ENCODE data around the gene HPRT1. TPM values are rescaled to one million over a fixed set of nuclear protein-coding genes. Genes with fewer than 3 reads are reported as not detected.

Gene HPRT1
- total RNA-seq, 2 donors from 2014 or later, result 19.0 to 20.0 TPM

- Histone ChIP-seq H3K27me3 (ENCODE audit: control insufficient read depth, insufficient read depth, low read length, poor library complexity, severe bottlenecking) (no peaks in the 10 kb centered on the region), H3K4me3 (ENCODE audit: low read length) (no peak overlapping the region), H3K27ac (ENCODE audit: low read depth, low read length) (no peak overlapping the region), H3K9me3 (ENCODE audit: control insufficient read depth, low read length) (no peaks in the 10 kb centered on the region), H3K36me3 (ENCODE audit: control insufficient read depth, insufficient read depth, low read length) (no peaks in the 10 kb centered on the region), H3K4me1 (ENCODE audit: control insufficient read depth, insufficient read depth, low read length) (no peaks in the 10 kb centered on the region), H3K9ac (ENCODE audit: extremely low read depth, low read length, poor library complexity, severe bottlenecking) (no peak overlapping the region)
- peaks cover 53% of the 10 kb centered on the region for H3K9me3 Mint-ChIP-seq
- no peak overlapping the region for H3K4me3 Mint-ChIP-seq
- no peak overlapping the region for H3K27ac Mint-ChIP-seq
- 70% methylated on average over 1 of the region's 2 CpGs; no CpG with 5 or more reads in 1 of the 2 experiments for WGBS, 2 experiments (ENCODE audit: insufficient coverage in 1 of 2, insufficient read length in 1 of 2)
- DNase-seq, result peak; percentile 63
- H3K4me1 Mint-ChIP-seq, result peaks cover 15% of the 10 kb centered on the region
- no peaks in the 10 kb centered on the region for H3K36me3 Mint-ChIP-seq (ENCODE audit: low read depth)
- TF ChIP-seq CTCF (conservative IDR thresholded peaks at IDR 0.05), result no peak
- H3K27me3 Mint-ChIP-seq (ENCODE audit: insufficient read depth), result peaks cover 34% of the 10 kb centered on the region
These were observed 82.5 kb downstream of the HPRT1 start for GRCh38 chrX:134542485-134542884.

GRCh38 chrX:134543288-134543687, 83.3 kb downstream of the HPRT1 start:
- H3K4me3 Mint-ChIP-seq, result no peak overlapping the region
- no peak overlapping the region for H3K27ac Mint-ChIP-seq
- peaks cover 17% of the 10 kb centered on the region for H3K4me1 Mint-ChIP-seq
- Histone ChIP-seq H3K4me3 (ENCODE audit: low read length) (no peak overlapping the region), H3K9ac (ENCODE audit: extremely low read depth, low read length, poor library complexity, severe bottlenecking) (no peak overlapping the region), H3K27ac (ENCODE audit: low read depth, low read length) (no peak overlapping the region), H3K36me3 (ENCODE audit: control insufficient read depth, insufficient read depth, low read length) (no peaks in the 10 kb centered on the region), H3K27me3 (ENCODE audit: control insufficient read depth, insufficient read depth, low read length, poor library complexity, severe bottlenecking) (no peaks in the 10 kb centered on the region), H3K4me1 (ENCODE audit: control insufficient read depth, insufficient read depth, low read length) (no peaks in the 10 kb centered on the region), H3K9me3 (ENCODE audit: control insufficient read depth, low read length) (no peaks in the 10 kb centered on the region)
- no peaks in the 10 kb centered on the region for H3K36me3 Mint-ChIP-seq (ENCODE audit: low read depth)
- no peak for TF ChIP-seq CTCF (conservative IDR thresholded peaks at IDR 0.05)
- H3K9me3 Mint-ChIP-seq, result peaks cover 50% of the 10 kb centered on the region
- no peak for DNase-seq
- peaks cover 42% of the 10 kb centered on the region for H3K27me3 Mint-ChIP-seq (ENCODE audit: insufficient read depth)
- WGBS, 2 experiments (ENCODE audit: insufficient coverage in 1 of 2, insufficient read length in 1 of 2), result 94 to 100% methylated on average over 1 of the region's 3 CpGs

GRCh38 chrX:134544135-134544512, 84.2 kb downstream of the HPRT1 start:
- Histone ChIP-seq H3K9me3 (ENCODE audit: control insufficient read depth, low read length) (no peaks in the 10 kb centered on the region), H3K9ac (ENCODE audit: extremely low read depth, low read length, poor library complexity, severe bottlenecking) (no peak overlapping the region), H3K27ac (ENCODE audit: low read depth, low read length) (no peak overlapping the region), H3K4me1 (ENCODE audit: control insufficient read depth, insufficient read depth, low read length) (no peaks in the 10 kb centered on the region), H3K4me3 (ENCODE audit: low read length) (peak overlapping the region; percentile 49), H3K27me3 (ENCODE audit: control insufficient read depth, insufficient read depth, low read length, poor library complexity, severe bottlenecking) (no peaks in the 10 kb centered on the region), H3K36me3 (ENCODE audit: control insufficient read depth, insufficient read depth, low read length) (no peaks in the 10 kb centered on the region)
- Mint-ChIP-seq H3K27me3 (ENCODE audit: insufficient read depth) (peaks cover 43% of the 10 kb centered on the region), H3K9me3 (peaks cover 53% of the 10 kb centered on the region), H3K4me3 (peak overlapping the region; percentile 67), H3K27ac (no peak overlapping the region), H3K36me3 (ENCODE audit: low read depth) (no peaks in the 10 kb centered on the region), H3K4me1 (peaks cover 20% of the 10 kb centered on the region)
- DNase-seq, result no peak
- 57% methylated on average over 2 of the region's 6 CpGs; no CpG with 5 or more reads in 1 of the 2 experiments for WGBS, 2 experiments (ENCODE audit: insufficient coverage in 1 of 2, insufficient read length in 1 of 2)
- no peak for TF ChIP-seq CTCF (conservative IDR thresholded peaks at IDR 0.05)

Measured in endodermal cell (in vitro differentiated cells).